PC-9 (cell line): Measurements from ENCODE around the gene CUX1.

ENCODE experiments used
- CTCF ChIP-seq: fragments of 200-600 bp; sonication (generic); conservative IDR thresholded peaks from 2 replicates; pipeline ENCODE4 v1.6.1; 2017; ENCODE audit warnings: mixed run types, antibody characterized with exemption, mild to moderate bottlenecking, moderate library complexity
- EZH2 ChIP-seq: fragments of 200-600 bp; sonication (generic); IDR thresholded peaks from 2 replicates; pipeline ENCODE4 v1.8.0; 2017; ENCODE audit warnings: antibody characterized with exemption, low read depth

GRCh38 chr7:102006695-102007094 lies 189.3 kb downstream of the CUX1 start:
- TF ChIP-seq CTCF (no peak), EZH2 (no peak)
